ENCODE data around the gene CACNG4. TPM values are rescaled to one million over a fixed set of nuclear protein-coding genes. Genes with fewer than 3 reads are reported as not detected.

Gene CACNG4
- total RNA-seq, 2 experiments from 2014 or later, result not detected

- DNase-seq, result no peak
- CTCF ChIA-PET, result no interaction called here
- H3K27me3 Mint-ChIP-seq, result peaks cover 57% of the 10 kb centered on the region
These were observed 16.3 kb upstream of the CACNG4 start for GRCh38 chr17:66948061-66948750.

GRCh38 chr17:66949501-66949900, 15.0 kb upstream of the CACNG4 start:
- CTCF ChIA-PET, result no interaction called here
- no peaks in the 10 kb centered on the region for H3K9me3 Mint-ChIP-seq
- H3K4me3 Mint-ChIP-seq, result no peak overlapping the region
- H3K27ac Mint-ChIP-seq, result no peak overlapping the region
- no peak for DNase-seq
- H3K4me1 Mint-ChIP-seq, result peaks cover 4% of the 10 kb centered on the region
- no peaks in the 10 kb centered on the region for H3K36me3 Mint-ChIP-seq (ENCODE audit: low read depth)
- POLR2A ChIA-PET, result no interaction called here
- H3K27me3 Mint-ChIP-seq, result peaks cover 45% of the 10 kb centered on the region

More at GRCh38 chr17:66948061-66948750, 16.3 kb upstream of the CACNG4 start:
- Mint-ChIP-seq H3K4me3 (no peak overlapping the region), H3K9me3 (no peaks in the 10 kb centered on the region), H3K4me1 (peaks cover 4% of the 10 kb centered on the region), H3K36me3 (ENCODE audit: low read depth) (no peaks in the 10 kb centered on the region), H3K27ac (no peak overlapping the region)
- POLR2A ChIA-PET, result no interaction called here

- Mint-ChIP-seq H3K27me3 (peaks cover 37% of the 10 kb centered on the region), H3K27ac (no peak overlapping the region), H3K4me1 (peaks cover 4% of the 10 kb centered on the region), H3K36me3 (ENCODE audit: low read depth) (no peaks in the 10 kb centered on the region), H3K4me3 (no peak overlapping the region), H3K9me3 (no peaks in the 10 kb centered on the region)
- POLR2A ChIA-PET, result no interaction called here
- DNase-seq, result no peak
- CTCF ChIA-PET, result no interaction called here
These were observed 14.2 kb upstream of the CACNG4 start for GRCh38 chr17:66950325-66950724.

GRCh38 chr17:66950886-66951604, 13.5 kb upstream of the CACNG4 start:
- no peak for DNase-seq
- Mint-ChIP-seq H3K4me1 (peaks cover under 1% of the 10 kb centered on the region), H3K36me3 (ENCODE audit: low read depth) (no peaks in the 10 kb centered on the region), H3K27ac (no peak overlapping the region), H3K9me3 (no peaks in the 10 kb centered on the region), H3K27me3 (peaks cover 30% of the 10 kb centered on the region), H3K4me3 (no peak overlapping the region)
- CTCF ChIA-PET, result no interaction called here
- POLR2A ChIA-PET, result interaction anchor here (0.6 kb wide), 1 partner anchor 49 kb away, joined by 3 read pairs; no protein-coding TSS in a partner anchor

- no peak overlapping the region for H3K27ac Mint-ChIP-seq
- no peaks in the 10 kb centered on the region for H3K9me3 Mint-ChIP-seq
- H3K4me3 Mint-ChIP-seq, result no peak overlapping the region
- peaks cover 25% of the 10 kb centered on the region for H3K27me3 Mint-ChIP-seq
- ChIA-PET CTCF (no interaction called here), POLR2A (interaction anchor here (0.6 kb wide), 1 partner anchor 49 kb away, joined by 3 read pairs; no protein-coding TSS in a partner anchor)
- H3K36me3 Mint-ChIP-seq (ENCODE audit: low read depth), result no peaks in the 10 kb centered on the region
- no peak for DNase-seq
- no peaks in the 10 kb centered on the region for H3K4me1 Mint-ChIP-seq
These were observed 12.9 kb upstream of the CACNG4 start for GRCh38 chr17:66951605-66951953.

- POLR2A ChIA-PET, result no interaction called here
- Mint-ChIP-seq H3K36me3 (ENCODE audit: low read depth) (no peaks in the 10 kb centered on the region), H3K27me3 (peaks cover 21% of the 10 kb centered on the region), H3K9me3 (no peaks in the 10 kb centered on the region), H3K27ac (no peak overlapping the region), H3K4me3 (no peak overlapping the region), H3K4me1 (no peaks in the 10 kb centered on the region)
- DNase-seq, result no peak
- CTCF ChIA-PET, result no interaction called here
These were observed 12.4 kb upstream of the CACNG4 start for GRCh38 chr17:66952031-66952524.

GRCh38 chr17:66952681-66953629, 11.6 kb upstream of the CACNG4 start:
- Mint-ChIP-seq H3K27me3 (peaks cover 21% of the 10 kb centered on the region), H3K4me1 (no peaks in the 10 kb centered on the region), H3K4me3 (no peak overlapping the region), H3K27ac (no peak overlapping the region), H3K9me3 (no peaks in the 10 kb centered on the region), H3K36me3 (ENCODE audit: low read depth) (no peaks in the 10 kb centered on the region)
- POLR2A ChIA-PET, result no interaction called here
- CTCF ChIA-PET, result no interaction called here
- no peak for DNase-seq

GRCh38 chr17:66953630-66954020, 10.9 kb upstream of the CACNG4 start:
- H3K36me3 Mint-ChIP-seq (ENCODE audit: low read depth), result no peaks in the 10 kb centered on the region
- H3K4me3 Mint-ChIP-seq, result no peak overlapping the region
- DNase-seq, result no peak
- no peaks in the 10 kb centered on the region for H3K4me1 Mint-ChIP-seq
- H3K27me3 Mint-ChIP-seq, result peaks cover 17% of the 10 kb centered on the region
- H3K9me3 Mint-ChIP-seq, result no peaks in the 10 kb centered on the region
- ChIA-PET POLR2A (no interaction called here), CTCF (no interaction called here)
- H3K27ac Mint-ChIP-seq, result no peak overlapping the region

- DNase-seq, result no peak
- no peaks in the 10 kb centered on the region for H3K9me3 Mint-ChIP-seq
- no peaks in the 10 kb centered on the region for H3K36me3 Mint-ChIP-seq (ENCODE audit: low read depth)
- no peak overlapping the region for H3K4me3 Mint-ChIP-seq
- H3K4me1 Mint-ChIP-seq, result no peaks in the 10 kb centered on the region
- CTCF ChIA-PET, result no interaction called here
- no peak overlapping the region for H3K27ac Mint-ChIP-seq
- POLR2A ChIA-PET, result no interaction called here
- peaks cover 15% of the 10 kb centered on the region for H3K27me3 Mint-ChIP-seq
These were observed 9.9 kb upstream of the CACNG4 start for GRCh38 chr17:66954632-66955031.

- H3K27me3 Mint-ChIP-seq, result peaks cover 8% of the 10 kb centered on the region
- no peak for DNase-seq
- H3K27ac Mint-ChIP-seq, result no peak overlapping the region
- no peaks in the 10 kb centered on the region for H3K36me3 Mint-ChIP-seq (ENCODE audit: low read depth)
- H3K4me3 Mint-ChIP-seq, result no peak overlapping the region
- no peaks in the 10 kb centered on the region for H3K9me3 Mint-ChIP-seq
- ChIA-PET CTCF (no interaction called here), POLR2A (no interaction called here)
- H3K4me1 Mint-ChIP-seq, result no peaks in the 10 kb centered on the region
These were observed 8.7 kb upstream of the CACNG4 start for GRCh38 chr17:66955821-66956220.

- Mint-ChIP-seq H3K27me3 (peaks cover 9% of the 10 kb centered on the region), H3K4me1 (no peaks in the 10 kb centered on the region), H3K36me3 (ENCODE audit: low read depth) (no peaks in the 10 kb centered on the region), H3K9me3 (no peaks in the 10 kb centered on the region), H3K27ac (no peak overlapping the region), H3K4me3 (no peak overlapping the region)
- POLR2A ChIA-PET, result no interaction called here
- no peak for DNase-seq
- CTCF ChIA-PET, result interaction anchor here (0.9 kb wide), 1 partner anchor 57 kb away, joined by 4 read pairs; no protein-coding TSS in a partner anchor
These were observed 7.6 kb upstream of the CACNG4 start for GRCh38 chr17:66956941-66957340.

GRCh38 chr17:66957343-66957742, 7.2 kb upstream of the CACNG4 start:
- Mint-ChIP-seq H3K4me3 (no peak overlapping the region), H3K36me3 (ENCODE audit: low read depth) (no peaks in the 10 kb centered on the region), H3K9me3 (no peaks in the 10 kb centered on the region), H3K27ac (no peak overlapping the region), H3K27me3 (peaks cover 13% of the 10 kb centered on the region), H3K4me1 (no peaks in the 10 kb centered on the region)
- no peak for DNase-seq
- CTCF ChIA-PET, result no interaction called here
- POLR2A ChIA-PET, result no interaction called here

GRCh38 chr17:66957951-66958579, 6.4 kb upstream of the CACNG4 start:
- Mint-ChIP-seq H3K9me3 (no peaks in the 10 kb centered on the region), H3K4me3 (no peak overlapping the region), H3K27me3 (peaks cover 20% of the 10 kb centered on the region), H3K4me1 (no peaks in the 10 kb centered on the region), H3K27ac (no peak overlapping the region), H3K36me3 (ENCODE audit: low read depth) (no peaks in the 10 kb centered on the region)
- POLR2A ChIA-PET, result no interaction called here
- CTCF ChIA-PET, result no interaction called here
- no peak for DNase-seq

Data from activated CD4-positive, alpha-beta memory T cell treated with anti-CD3 and anti-CD28 coated beads, Interleukin-2, amount 10 ng/mL, durations not matched to agents 7 days and 5 days (primary cell).